GM21390 (cell line): Measurements from ENCODE around the gene GRIN3B.

Experiments used
- ATAC-seq: cut with Tn5 transposase; IDR thresholded peaks from one replicate; pipeline ENCODE4 v1.9.1; 2021; ENCODE audit not compliant: unreplicated experiment

Gene GRIN3B

GRCh38 chr19:1006711-1007398 is 6.6 kb downstream of the GRIN3B start:
- ATAC-seq, result no peak

- no peak for ATAC-seq
These were observed 7.4 kb downstream of the GRIN3B start for GRCh38 chr19:1007399-1008251.

DNA sequence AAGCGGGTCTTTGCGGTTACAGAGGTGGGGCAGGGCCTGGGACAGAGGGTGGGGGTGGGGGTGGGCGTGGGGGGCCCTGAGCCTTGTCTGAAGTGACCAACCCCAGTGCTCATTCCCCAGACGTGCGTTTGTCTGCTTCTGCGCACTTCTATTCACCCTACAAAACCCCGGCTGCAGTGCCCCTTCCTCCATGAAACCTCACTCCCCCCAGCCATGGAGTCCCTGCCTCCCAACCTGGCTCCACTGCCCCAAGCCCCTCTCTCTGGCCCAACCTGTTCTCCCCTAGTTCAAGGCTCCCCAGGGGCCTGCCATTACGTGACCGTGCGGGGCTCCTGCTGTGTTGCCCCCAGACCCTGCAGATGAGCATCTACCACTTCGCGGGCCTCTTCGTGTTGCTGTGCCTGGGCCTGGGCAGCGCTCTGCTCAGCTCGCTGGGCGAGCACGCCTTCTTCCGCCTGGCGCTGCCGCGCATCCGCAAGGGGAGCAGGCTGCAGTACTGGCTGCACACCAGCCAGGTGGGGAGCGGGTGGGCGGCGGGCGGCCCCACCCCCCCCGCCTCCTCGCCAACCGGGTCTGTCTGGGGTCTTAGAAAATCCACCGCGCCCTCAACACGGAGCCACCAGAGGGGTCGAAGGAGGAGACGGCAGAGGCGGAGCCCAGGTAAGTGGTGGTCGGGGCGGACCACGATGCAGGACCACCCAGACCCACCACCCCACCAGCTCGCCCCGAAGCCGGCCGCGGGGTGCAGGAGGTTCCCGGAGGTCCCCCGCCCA is 8.2 kb downstream of the GRIN3B start:
- no peak for ATAC-seq

DNA sequence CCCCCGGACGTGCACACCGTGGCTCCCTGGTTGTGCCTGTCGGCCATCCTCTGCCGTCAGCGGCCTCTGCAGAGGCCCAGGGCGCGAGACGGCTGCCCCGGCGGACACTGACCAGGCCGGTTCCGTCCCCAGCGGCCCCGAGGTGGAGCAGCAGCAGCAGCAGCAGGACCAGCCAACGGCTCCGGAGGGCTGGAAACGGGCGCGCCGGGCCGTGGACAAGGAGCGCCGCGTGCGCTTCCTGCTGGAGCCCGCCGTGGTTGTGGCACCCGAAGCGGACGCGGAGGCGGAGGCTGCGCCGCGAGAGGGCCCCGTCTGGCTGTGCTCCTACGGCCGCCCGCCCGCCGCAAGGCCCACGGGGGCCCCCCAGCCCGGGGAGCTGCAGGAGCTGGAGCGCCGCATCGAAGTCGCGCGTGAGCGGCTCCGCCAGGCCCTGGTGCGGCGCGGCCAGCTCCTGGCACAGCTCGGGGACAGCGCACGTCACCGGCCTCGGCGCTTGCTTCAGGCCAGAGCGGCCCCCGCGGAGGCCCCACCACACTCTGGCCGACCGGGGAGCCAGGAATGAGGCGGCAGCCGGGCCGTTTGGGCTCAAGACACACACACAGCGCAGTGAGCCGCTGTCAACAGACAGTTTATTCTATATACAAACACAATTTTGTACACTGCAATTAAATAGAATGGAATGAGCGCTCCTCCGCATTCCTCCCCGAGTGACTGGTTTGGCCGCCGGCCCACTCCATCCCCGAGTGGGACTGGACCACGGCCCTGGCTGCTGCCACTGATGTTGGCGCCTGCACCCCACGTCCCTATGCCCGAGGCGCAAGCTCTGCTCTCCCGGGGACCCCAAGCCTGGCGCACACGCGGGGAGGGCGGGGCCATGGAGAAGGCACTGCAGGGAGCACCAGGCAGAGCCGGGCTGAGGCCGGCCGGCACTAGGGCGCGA is 9.1 kb downstream of the GRIN3B start:
- ATAC-seq, result no peak

GRCh38 chr19:1009981-1010538 is 9.8 kb downstream of the GRIN3B start:
- no peak for ATAC-seq

DNA sequence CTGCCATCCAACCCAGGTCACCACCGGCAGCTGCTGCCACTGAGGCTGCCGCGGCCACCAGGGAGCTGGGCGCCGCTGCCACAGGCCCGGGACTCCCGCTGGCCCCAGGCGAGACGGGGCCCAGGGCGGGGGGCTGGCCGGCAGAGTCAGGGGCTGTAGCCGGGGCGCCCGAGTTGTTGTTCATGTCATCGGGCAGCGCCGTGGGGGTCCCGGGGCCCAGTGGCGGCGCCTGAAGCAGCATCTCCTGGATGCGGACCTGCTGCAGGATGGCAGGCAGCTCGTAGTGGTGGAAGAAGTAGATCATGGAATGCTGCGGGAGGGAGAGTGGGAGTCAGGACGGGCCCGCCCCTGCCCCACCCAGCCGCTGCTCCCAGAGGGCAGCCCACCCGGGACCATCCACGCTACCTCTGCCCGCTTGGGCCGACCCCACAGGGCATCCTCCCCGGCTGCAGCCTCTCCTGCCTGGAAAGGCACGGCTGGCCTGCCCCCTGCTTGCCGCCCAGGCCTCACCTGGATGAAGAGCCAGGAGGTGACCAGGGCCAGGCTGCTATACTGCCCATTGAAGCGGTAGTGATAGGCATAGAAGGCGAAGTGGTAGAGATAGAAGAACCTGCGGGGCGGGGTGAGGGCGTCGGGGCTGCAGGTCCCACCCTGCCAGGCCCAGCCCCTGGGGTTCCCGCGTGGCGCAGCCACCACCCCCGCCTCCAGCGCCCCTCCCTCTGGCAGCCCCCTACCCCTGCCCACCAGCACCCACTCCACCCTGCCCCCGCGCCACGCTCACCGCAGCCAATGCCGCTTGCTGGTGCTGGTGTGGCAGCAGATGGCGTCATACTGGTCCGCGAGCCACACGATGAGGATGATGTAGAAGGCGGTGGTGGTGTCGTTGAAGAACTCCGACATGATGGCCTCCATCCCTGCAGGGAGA is 10.6 kb downstream of the GRIN3B start:
- no peak for ATAC-seq

- ATAC-seq, result no peak
These were observed 11.7 kb downstream of the GRIN3B start for GRCh38 chr19:1011831-1012333.

GRCh38 chr19:1012334-1012733 is 12.1 kb downstream of the GRIN3B start:
- ATAC-seq, result no peak

DNA sequence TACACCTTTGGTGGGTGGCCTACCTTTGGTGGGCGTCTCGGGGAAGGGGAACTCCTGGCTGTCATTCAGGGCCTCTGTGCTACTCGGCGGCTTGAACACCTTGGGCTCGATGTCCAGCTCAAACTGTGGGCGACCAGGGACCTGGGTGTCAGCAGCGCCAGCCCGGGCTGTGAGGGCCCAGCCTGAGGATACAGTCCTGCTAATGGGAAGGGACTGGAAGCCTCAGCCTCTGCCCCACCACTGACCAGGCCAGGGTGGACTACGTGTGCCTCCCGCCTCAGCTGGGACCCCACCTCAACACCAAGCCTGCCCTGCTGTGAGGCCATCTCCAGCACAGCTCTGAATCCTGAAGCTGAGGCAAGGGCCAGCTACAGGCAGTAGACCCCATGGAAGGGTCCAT is 13.0 kb downstream of the GRIN3B start:
- no peak for ATAC-seq

DNA sequence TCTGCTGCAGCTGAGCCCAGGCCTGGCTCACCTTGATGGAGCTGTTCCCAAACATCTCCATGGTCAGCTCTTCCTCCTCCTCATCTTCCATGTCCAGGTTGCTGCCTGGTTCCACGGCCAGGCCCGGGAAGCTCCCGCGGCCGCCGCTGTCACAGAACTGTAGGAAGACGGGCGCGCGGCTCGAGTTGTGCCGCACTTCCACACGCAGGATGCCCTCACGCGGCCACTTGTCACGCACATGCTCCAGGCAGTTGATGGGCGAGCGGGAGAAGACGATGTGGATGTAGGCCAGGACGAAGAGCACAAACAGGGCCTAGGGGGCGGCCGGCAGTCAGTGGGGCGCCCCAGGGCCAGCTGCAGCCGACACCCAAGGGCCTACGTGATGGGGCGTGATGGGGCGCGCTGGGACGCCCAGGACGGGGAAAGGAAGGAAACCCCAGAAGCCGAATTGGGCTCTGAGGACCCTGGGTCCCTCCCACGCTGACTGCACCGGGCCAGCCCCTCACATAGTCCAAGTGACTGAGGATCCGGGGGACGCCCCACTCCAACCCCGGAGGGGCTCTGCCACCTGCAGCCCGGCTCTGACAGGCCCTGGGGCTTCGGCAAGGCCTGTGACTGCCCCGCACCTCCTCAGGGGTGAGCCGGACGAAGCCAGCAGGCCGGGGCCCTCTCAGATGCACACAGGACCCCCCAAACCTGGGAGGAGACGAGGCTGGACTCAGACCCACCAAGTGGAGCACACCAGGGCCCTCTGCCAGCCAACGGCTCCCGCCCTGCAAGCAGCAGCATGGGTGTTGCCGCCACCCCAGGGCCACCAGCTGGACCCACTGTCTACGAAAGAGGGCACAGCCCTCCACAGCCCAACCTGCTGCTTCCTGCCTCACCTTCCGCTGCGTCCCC is 14.2 kb downstream of the GRIN3B start:
- no peak for ATAC-seq

DNA sequence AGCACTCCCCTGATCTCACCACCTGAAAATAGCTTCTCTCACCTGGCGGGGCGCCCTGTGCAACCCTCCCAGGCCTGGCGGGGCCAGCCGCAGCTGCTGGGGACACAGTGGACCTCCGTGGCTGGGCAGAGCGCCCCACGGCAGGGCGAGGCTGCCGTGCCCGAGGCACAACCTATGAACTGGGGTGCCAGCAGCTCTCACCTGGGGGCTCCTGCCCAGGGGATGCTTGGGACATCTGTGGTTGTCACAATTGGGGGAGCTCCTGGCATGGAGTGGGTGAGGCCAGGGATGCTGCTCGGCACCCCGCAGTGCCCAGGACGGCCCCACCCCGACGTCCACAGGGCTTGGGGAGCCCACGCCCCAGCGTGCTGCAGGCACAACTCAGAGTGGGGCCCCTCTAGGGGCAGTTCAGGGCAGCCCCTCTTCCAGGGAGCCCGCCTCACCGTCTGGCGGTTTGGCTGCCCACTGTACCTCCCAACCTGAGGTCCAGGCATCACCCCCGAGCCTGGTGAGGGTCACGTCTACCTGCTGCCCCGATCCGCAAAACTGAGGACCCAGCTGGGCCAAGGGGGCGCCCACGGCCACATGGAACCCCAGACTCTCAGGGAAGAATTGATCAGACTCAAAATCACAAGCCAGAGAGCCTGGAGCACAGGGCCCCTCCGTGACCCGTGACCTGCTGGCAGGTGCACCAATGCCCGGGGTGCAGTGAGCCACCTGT is 15.0 kb downstream of the GRIN3B start:
- no peak for ATAC-seq

- no peak for ATAC-seq
These were observed 15.8 kb downstream of the GRIN3B start for GRCh38 chr19:1015782-1016646.

DNA sequence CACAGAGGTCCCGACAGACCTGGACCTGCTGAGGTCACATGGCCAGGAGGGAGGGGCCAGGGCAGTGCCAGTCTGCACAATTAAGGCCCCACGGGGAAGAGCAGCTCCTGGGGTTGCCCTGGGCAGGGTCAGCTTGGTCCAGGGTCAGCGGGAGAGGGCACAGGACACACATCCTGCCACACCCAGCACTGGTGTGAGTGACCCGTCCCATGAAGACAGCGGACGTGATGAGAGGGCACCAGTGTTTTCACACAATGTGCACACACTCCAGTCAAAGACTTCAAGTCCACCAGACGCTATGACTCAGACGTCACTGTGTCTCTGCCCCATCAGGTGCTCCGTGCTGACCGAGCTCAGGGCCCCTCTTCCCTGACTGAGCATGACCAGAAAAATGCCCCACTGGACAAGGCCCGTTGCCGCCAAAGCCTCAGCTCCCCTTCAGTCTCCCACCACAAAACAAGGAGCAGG is 16.5 kb downstream of the GRIN3B start:
- ATAC-seq, result no peak

DNA sequence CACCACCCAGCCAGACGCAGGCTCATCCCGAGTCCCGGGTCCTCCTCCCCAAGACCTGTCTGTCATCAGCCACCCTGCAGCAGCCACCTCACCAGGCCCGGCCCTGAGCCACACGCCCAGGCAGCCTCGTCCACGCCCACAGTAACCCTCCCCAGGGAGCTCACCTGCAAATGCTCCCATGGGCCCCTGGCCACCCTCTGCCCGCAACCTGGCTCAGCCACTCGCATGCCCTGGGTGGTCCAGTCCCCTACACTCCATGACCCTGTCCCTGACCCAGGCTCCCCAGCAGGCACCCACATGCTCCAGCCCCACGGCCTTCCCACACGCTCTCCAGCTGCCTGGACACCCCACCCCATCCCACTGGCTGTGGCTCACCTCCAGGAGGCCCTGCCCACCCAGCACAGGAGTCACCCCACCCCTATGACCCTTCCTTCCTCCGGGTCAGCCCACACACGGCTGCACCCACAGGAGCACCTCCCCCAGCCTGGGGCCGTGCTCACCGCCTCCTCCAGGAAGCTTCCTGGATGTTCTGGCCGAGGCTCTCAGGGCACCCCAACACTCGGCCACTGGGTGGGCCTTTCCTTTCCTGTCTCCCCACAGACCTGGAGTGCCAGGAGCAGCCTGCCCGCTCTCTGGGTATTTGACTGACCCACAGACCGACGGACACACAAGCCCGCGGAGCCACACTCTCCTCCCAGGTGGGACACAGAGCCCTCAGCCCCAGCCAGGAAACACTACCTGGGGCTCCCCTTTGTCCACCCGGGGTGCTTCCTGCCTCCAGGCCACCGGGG is 17.1 kb downstream of the GRIN3B start:
- no peak for ATAC-seq

DNA sequence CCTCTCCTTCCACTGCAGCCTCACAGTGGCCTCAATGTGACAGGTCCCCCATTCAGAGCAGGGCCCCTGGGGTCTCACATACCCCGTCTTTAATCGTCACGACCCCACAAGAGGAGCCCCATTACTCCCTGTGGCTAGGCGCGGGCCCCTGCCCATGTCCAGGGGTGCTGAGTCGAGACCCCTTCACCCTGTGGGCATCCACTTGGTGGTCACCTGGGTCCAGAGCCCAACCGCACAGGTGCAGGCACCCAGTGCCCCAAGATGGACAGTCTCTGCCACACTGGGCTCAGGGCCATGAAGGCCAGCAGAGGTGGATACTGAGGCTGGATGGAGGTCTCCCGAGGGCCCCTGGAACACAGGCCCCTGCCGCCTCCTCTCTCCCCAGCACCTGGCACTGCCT is 17.7 kb downstream of the GRIN3B start:
- no peak for ATAC-seq
